Keratinocyte (primary cell): ENCODE results near the gene CTTNBP2NL.

Experiments
- CTCF ChIP-seq, 3 experiments: IDR thresholded peaks in 1 of 3; conservative IDR thresholded peaks in 1 of 3; optimal IDR thresholded peaks in 1 of 3; 2 replicates in 2 of 3; 3 replicates in 1 of 3; pipeline versions ENCODE3 to v1.5.1; 2011; ENCODE audit warnings: low read length in 3 of 3, mild to moderate bottlenecking in 3 of 3, moderate library complexity in 2 of 3, control low read depth in 1 of 3, inconsistent platforms in 1 of 3; ENCODE audit not compliant: insufficient read depth in 2 of 3; ENCODE audit errors: extremely low read depth in 1 of 3
- EZH2 ChIP-seq: IDR thresholded peaks from one replicate; pipeline ENCODE4 v1.6.1; 2012; ENCODE audit warnings: inconsistent platforms, mild to moderate bottlenecking, low read length, moderate library complexity

- TF ChIP-seq CTCF (optimal IDR thresholded peaks at IDR 0.05 in 1 of 3, IDR thresholded peaks at IDR 0.05 in 1 of 3, conservative IDR thresholded peaks at IDR 0.05 in 1 of 3; ENCODE audit: extremely low read depth in 1 of 3, insufficient read depth in 2 of 3, low read length in 3 of 3) (no peak), EZH2 (no peak)
Observed at GRCh38 chr1:112363636-112364035, 32.4 kb upstream of the CTTNBP2NL start.
